Measurements from ENCODE around the gene CDYL.

DNA sequence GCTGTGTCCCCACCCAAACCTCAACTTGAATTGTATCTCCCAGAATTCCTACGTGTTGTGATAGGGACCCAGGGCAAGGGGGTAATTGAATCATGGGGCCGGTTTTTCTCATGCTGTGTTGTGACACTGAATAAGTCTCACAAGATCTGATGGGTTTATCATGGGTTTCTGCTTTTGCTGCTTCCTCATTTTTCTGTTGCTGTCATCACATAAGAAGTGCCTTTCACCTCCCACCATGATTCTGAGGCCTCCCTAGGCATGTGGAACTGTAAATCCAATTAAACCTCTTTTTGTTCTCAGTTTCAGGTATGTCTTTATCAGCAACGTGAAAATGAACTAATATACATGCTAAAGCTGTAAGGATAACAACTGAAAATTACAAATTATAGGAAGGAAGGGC, 88.3 kb downstream of the CDYL start:
- TF ChIP-seq, protein P1, sequence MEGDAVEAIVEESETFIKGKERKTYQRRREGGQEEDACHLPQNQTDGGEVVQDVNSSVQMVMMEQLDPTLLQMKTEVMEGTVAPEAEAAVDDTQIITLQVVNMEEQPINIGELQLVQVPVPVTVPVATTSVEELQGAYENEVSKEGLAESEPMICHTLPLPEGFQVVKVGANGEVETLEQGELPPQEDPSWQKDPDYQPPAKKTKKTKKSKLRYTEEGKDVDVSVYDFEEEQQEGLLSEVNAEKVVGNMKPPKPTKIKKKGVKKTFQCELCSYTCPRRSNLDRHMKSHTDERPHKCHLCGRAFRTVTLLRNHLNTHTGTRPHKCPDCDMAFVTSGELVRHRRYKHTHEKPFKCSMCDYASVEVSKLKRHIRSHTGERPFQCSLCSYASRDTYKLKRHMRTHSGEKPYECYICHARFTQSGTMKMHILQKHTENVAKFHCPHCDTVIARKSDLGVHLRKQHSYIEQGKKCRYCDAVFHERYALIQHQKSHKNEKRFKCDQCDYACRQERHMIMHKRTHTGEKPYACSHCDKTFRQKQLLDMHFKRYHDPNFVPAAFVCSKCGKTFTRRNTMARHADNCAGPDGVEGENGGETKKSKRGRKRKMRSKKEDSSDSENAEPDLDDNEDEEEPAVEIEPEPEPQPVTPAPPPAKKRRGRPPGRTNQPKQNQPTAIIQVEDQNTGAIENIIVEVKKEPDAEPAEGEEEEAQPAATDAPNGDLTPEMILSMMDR (conservative IDR thresholded peaks at IDR 0.05), result no peak
- no peak for TF ChIP-seq EZH2 (IDR thresholded peaks at IDR 0.05; ENCODE audit: low read depth)

Measured in PC-9 (cell line).